Measurements from ENCODE around the gene CDK2. TPM values are rescaled to one million over a fixed set of nuclear protein-coding genes. Genes with fewer than 3 reads are reported as not detected.

The CDK2 gene
- total and polyA plus RNA-seq, 2 of the 4 experiments (the other 2 are of a cell fraction) = 42.5 to 61.7 TPM

DNA sequence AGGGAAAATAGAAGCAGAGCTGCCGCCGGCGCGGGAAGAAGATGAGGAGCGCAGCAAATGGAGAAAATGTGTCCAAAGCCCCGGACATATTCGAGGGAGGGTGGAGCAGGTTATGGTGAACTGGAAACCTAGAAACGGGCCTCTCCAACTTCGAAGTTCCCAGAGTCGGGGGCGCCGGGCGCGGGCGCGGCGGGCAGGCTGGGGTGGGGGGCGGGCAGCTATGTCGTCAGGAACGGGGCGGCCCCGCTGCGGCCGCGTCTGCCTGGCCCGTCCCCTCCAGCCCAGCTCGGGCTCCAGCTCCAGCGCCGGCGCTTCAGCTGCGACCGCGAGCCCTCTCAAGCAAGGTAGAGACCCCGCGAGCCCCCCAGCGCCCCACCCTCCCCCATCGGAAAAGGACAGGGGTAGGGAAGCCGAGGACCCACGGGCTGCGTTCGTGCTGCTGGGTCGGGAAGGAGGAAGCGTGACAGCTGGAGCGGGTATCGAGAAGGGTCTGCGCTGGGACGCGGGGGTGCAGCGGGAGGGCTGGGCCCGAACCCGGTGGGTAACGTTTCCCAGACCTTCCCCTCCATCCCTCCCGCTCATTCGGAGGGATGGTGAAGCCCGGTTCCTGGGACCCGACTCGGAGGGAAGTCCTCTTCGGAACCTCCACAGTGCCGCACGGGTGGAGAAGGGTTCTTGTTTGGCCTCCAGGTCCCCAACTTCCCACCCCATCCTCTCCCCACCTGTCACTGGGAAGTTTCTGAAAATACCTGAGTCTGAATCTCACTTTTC lies 34.7 kb upstream of the CDK2 start:
- Histone ChIP-seq H3K9me1 (ENCODE audit: insufficient read depth, low read length) (peaks cover 16% of the 10 kb centered on the region), H2AFZ (replicated peaks; ENCODE audit: low read length, poor library complexity) (peak overlapping the region; percentile 88), H3K27ac (ENCODE audit: insufficient read depth, low read length) (peak overlapping the region; percentile 84), H2BK5ac (ENCODE audit: low read depth, low read length, poor library complexity, severe bottlenecking) (peak overlapping the region; percentile 89), H3K4me1 (ENCODE audit: control insufficient read depth, insufficient read depth, low read length) (peaks cover 18% of the 10 kb centered on the region), H3K9ac (ENCODE audit: low read depth, low read length) (peak overlapping the region; percentile 90), H3K56ac (ENCODE audit: extremely low read depth, insufficient read depth, low read length) (peak overlapping the region; percentile 72), H2AK5ac (ENCODE audit: low read depth, low read length) (peak overlapping the region; percentile 94; the same call in 1 of the 2 replicates), H4K20me1 (ENCODE audit: insufficient read depth, low read length) (no peaks in the 10 kb centered on the region), H3K27me3 (ENCODE audit: control insufficient read depth, insufficient read depth, low read length) (no peaks in the 10 kb centered on the region), H3K79me1 (ENCODE audit: low read depth in 1 of 2, low read length in 2 of 2) (peaks cover 35 to 80% of the 10 kb centered on the region in 2 experiments), H4K91ac (ENCODE audit: insufficient read depth, low read depth, low read length) (peak overlapping the region; percentile 86), H3K4me2 (ENCODE audit: low read depth, low read length) (peak overlapping the region; percentile 92), H2AK9ac (replicated peaks; ENCODE audit: low read depth, low read length, poor library complexity) (peak overlapping the region; percentile 97), H4K5ac (ENCODE audit: low read depth, low read length) (peak overlapping the region; percentile 73), H3K4me3 (ENCODE audit: insufficient read depth, low read depth, low read length) (peak overlapping the region; percentile 78), H2BK20ac (ENCODE audit: low read depth, low read length) (no peak overlapping the region; the same call in 1 of the 2 replicates), H3K4ac (ENCODE audit: low read depth, low read length) (peak overlapping the region; percentile 93), H3K36me3 (ENCODE audit: control insufficient read depth, insufficient read depth, low read length) (no peaks in the 10 kb centered on the region), H3K14ac (replicated peaks; ENCODE audit: low read depth, low read length) (peak overlapping the region; percentile 89), H2BK120ac (ENCODE audit: low read depth, low read length) (peak overlapping the region; percentile 82), H2BK15ac (ENCODE audit: low read depth, low read length) (peak overlapping the region; percentile 26; the same call in 2 of the 3 replicates), H3K9me3 (ENCODE audit: control insufficient read depth, insufficient read depth, low read length) (no peaks in the 10 kb centered on the region), H3K18ac (ENCODE audit: low read depth, low read length) (peak overlapping the region; percentile 80), H3K23ac (ENCODE audit: low read depth, low read length) (peak overlapping the region; percentile 95), H4K8ac (ENCODE audit: low read depth in 2 of 2, low read length in 2 of 2) (peak overlapping the region; percentile 37 to 87)
- intact Hi-C loops (cut with micrococcal nuclease) (loop anchor here (1.0 to 5.0 kb wide), 3 partner anchors 85 to 190 kb away; partner anchors contain the start of genes GDF11, ORMDL2 and SARNP), dilution Hi-C loops (cut with HindIII; ENCODE audit: low sequenced_read_pairs, unreplicated experiment) (no loop called here), in situ Hi-C loops (cut with MboI; ENCODE audit: low sequenced_read_pairs) (no loop called here)
- WGBS, 2 experiments (ENCODE audit: extremely low coverage in 2 of 2, insufficient read length in 1 of 2) = 4% methylated on average over 9 of the region's 60 CpGs; no CpG with 5 or more reads in 1 of the 2 experiments
- DNase-seq (peak; percentile 29), ATAC-seq (ENCODE audit: low read depth) (peak; percentile 56)
- CTCF ChIA-PET = interaction anchor here (0.6 to 2.0 kb wide), 3 partner anchors 8 to 131 kb away, joined by 3 to 4 read pairs (median 3); no protein-coding TSS in a partner anchor
- no TSS peak for BruUV-seq (replicated peaks)
- POLR2A ChIA-PET (ENCODE audit: unreplicated experiment) = interaction anchor here (0.6 kb wide), 1 partner anchor 23 kb away, joined by 5 read pairs; no protein-coding TSS in a partner anchor
- TF ChIP-seq MAZ (IDR thresholded peaks at IDR 0.05; ENCODE audit: borderline replicate concordance, low read depth, low read length) (peak; percentile 3; the same call in 1 of the 2 replicates), CHD1 (IDR thresholded peaks at IDR 0.05; ENCODE audit: low read depth, low read length) (no peak)
